Left lobe of liver (tissue), 2 donors: ENCODE measurements around the gene PDE6H. TPM values are rescaled to one million over a fixed set of nuclear protein-coding genes. Genes with fewer than 3 reads are reported as not detected.

ENCODE experiments used
- ATAC-seq: fragments of 200-7000 bp; cut with Tn5 transposase; one replicate; pipeline ENCODE4 v1.9.1; 2020; ENCODE audit warnings: mild to moderate bottlenecking, moderate library complexity
- DNase-seq: peaks from one replicate; pipeline ENCODE4 v3.0.0-alpha.2; 2020; ENCODE audit warnings: low spot score
- total RNA-seq: library from RNA; stranded (reverse); gene quantifications from one replicate; pipeline ENCODE4 v1.2.1, GENCODE V29; 2021
- donor health status: DM: no; HTN: no; CAD: no; lungs with moderate emphysema.
- donor health status: DM: no; HTN: yes; CAD: no.

PDE6H gene
- not detected for total RNA-seq

GRCh38 chr12:14972816-14973215 is at the start of gene PDE6H:
PDE6H (plus strand) TSS chr12:14973042; CDS start chr12:14978013, 4,971 bp downstream.
- ATAC-seq (no peak), DNase-seq (no peak)

- DNase-seq (no peak), ATAC-seq (no peak)
Measured at GRCh38 chr12:14923944-14924343, 48.9 kb upstream of the PDE6H start.

GRCh38 chr12:14924541-14924940 is 48.3 kb upstream of the PDE6H start:
- ATAC-seq (no peak), DNase-seq (no peak)

- DNase-seq (no peak), ATAC-seq (no peak)
Measured at GRCh38 chr12:14927267-14927666, 45.6 kb upstream of the PDE6H start.

GRCh38 chr12:14928931-14929330 is 43.9 kb upstream of the PDE6H start:
- no peak for DNase-seq
- ATAC-seq, result no peak

- DNase-seq (no peak), ATAC-seq (no peak)
Measured at GRCh38 chr12:14930299-14930698, 42.5 kb upstream of the PDE6H start.

DNA sequence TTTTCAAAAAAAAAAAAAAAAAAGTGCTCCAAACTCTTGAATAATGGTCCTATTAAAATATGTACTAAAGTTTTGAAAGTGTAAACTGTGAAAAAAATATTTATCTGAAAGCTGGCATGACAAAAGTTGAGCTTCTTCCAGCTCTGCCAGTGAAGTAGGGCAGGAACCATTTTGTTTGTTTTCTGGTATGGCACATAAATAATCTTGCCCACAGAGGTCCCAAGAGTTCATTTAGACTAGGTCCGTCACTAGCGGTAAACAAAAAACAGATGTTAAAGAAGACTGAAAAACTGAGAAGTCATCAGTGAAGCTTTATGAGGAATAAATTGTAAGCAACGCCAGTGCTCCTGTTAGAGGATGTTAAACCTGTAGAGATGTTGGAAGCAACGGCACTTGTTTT is 41.5 kb upstream of the PDE6H start:
- ATAC-seq (no peak), DNase-seq (no peak)

DNA sequence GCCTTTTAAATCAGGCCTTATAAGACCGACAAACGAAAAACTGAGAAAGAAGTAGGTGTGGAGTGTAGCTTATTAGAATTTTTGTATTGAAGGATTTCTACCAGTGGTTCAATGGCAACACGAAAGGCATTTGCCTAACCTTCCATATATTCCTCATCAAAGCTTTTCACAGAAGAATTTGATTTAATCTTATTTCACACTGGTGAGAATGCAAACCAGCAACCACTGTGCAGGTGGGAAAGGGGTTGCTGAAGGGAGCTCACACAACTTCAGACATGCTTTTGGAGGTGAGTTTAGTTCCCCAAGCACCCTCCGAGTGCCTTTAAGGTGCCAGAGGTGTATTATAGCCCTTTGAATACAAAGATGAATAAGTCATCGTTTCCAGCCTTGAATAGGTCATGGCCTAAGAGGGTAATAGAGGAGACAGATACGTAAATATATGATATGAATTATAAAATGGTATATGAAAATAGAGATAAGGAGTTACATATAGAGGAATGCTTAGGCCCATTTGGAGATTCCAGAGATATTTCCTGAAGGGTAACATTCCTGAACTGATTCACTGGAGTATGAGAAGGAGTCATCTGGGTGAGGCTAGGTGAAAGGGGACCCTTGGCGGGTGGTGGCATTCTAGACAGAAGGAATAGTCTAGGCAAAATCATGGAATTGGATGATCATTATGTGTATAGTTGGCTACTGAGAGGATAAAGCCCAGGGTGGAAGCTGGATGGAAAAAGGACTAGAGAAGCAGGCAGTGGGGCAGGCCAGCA is 40.9 kb upstream of the PDE6H start:
- DNase-seq (no peak), ATAC-seq (no peak)

DNA sequence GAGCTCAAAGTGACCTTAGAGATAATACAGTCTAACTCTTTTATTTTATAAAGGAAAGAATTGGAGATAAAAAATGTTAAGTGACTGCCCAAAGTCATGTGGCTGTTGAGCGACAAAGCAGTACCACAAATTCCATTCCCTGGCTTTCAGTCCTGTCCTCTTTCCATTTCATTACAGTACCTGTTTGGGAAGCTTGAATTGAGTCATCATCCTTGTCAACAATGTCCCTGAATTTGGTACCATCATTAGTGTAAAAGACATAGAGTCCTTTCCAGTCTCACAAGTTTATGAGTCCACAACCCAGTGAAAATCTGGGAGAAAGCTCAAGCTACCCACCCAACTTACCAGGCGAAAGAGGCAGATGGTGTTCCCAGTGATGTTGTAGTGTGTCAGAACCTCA is 38.3 kb upstream of the PDE6H start:
- DNase-seq, result no peak
- ATAC-seq, result no peak

DNA sequence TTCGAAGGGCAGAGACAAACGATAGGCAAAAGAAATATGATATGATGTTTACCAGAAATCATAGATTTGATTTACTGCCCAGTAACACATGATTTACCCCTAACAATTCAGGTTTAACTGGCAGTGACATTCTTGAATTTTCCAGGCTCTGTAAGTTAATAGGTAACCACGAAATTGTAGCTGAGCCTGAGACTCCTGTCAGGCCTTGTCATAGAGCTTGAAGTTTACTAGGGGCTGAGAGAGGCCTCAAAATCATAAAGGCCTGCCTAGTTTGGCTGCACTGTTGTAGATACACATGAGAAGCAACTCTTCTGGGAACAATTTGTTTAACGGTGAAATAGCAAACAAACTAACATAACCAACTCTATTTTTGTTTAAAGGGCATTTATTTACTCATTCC is 37.8 kb upstream of the PDE6H start:
- ATAC-seq (peak; percentile 93), DNase-seq (no peak)

DNA sequence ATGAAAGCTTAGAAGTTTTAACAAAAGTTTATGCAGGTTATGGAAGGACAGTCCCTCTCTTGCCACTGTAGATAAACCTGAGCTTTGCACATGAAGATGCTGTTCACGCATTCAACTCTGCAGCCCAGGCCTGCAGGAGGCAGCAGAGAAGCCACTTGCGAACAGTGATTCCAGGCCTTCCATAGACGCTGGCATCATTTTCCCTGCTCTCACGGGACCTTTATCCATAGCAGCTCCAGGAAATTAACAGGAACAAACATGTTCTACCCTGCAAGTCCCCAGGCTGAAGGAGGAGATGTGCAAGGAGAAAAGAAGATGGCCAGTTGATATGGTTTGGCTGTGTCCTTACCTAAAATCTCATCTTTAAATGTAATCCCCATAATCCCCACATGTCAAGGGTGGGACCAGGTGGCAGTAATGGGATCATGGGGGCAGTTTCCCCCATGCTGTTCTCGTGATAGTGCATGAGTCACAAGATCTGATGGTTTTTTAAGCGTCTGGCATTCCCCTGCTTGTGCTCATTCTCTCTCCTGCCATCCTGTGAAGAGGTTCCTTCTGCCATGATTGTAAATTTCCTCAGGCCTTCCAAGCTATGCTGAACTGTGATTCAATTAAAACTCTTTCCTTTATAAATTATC is 36.5 kb upstream of the PDE6H start:
- no peak for ATAC-seq

GRCh38 chr12:14937014-14937413 is 35.8 kb upstream of the PDE6H start:
- DNase-seq, result no peak
- ATAC-seq, result no peak

More for the DNA sequence above, 36.5 kb upstream of the PDE6H start:
- no peak for DNase-seq

- no peak for ATAC-seq
- DNase-seq, result no peak
Measured at GRCh38 chr12:14937689-14938088, 35.2 kb upstream of the PDE6H start.

DNA sequence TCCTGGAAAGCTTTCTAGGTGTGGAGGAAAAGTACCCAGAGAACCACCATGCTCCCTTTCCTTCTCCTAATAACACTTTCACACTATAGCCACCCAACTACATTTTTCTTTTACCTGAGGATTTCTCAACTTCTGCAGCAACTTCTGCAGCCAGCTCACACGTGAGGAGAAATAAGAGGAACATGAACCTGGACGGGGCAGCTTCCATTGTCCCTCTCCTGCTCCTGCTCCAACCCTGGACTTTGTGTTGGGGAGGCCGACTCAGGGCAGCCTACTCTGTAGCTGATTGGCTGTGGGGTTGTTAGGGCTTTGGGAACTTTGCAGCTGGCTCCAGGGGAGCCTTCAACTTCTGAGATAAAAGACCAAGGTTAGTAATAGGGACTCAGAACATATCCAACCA is 34.5 kb upstream of the PDE6H start, which contains the start of gene ERP27:
Gene ERP27, minus strand, starts transcription at position 237 of the 400 bp plus-strand sequence. Its CDS starts 29 bp downstream, at position 208.
- ATAC-seq, result no peak
- no peak for DNase-seq

DNA sequence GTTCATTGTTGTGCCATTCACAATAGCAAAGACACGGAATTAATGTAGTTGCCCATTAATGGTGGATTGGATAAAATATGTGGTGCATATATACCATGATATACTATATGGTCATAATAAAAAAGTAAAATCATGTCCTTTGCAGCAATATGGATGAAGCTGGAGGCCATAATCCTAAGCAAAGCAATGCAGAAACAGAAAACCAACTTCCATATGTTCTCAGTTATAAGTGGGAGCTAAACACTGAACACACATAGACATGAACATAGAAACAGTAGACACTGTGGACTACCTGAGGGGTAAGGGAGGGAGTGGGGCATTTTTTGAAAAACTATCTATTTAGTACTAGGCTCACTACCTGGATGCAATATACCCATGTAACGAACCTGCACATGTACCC is 31.5 kb upstream of the PDE6H start:
- DNase-seq (no peak), ATAC-seq (no peak)

GRCh38 chr12:14942196-14942931 is 30.5 kb upstream of the PDE6H start:
- DNase-seq, result no peak
- ATAC-seq, result no peak

- no peak for ATAC-seq
- DNase-seq, result no peak
Measured at GRCh38 chr12:14946162-14946561, 26.7 kb upstream of the PDE6H start.

DNA sequence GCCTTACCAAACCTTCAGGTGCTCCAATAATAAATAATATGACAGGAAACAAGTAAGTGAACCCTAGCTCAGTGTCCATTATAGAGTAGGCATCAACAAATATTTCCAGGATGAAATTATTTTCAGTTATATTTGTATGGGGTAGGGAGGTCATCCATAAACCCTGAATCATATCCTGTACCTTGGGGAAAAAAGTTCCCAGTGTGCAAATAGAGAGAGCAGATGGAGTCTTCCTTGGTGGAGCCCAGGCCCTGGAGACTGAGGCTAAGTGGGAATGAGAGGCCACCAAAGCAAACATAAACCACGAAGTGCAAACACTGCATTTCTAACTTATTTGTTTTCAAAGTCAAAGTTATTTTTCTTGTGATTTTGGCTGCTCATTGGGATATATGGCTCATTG is 26.0 kb upstream of the PDE6H start:
- no peak for ATAC-seq
- DNase-seq, result no peak

DNA sequence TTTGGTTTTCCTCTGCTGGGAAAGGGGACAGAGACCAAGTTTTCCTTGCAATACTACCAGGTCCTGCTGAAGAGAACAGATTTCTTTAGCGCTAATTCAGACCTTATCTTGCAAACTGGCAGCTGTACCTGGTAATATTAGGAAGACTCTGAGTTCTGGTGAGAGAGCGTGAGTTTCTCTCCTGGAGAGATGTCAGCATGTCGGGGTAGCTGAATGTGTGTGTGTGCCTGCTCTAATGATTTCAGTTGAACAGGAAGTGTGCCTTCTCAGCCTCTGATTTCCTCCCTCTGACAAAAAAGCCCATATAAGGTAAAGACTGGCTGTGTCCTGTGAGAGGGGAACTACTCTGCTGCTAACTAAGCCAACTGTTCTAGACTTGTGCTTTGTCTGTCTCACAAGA is 24.2 kb upstream of the PDE6H start:
- ATAC-seq (peak; percentile 83), DNase-seq (no peak)

DNA sequence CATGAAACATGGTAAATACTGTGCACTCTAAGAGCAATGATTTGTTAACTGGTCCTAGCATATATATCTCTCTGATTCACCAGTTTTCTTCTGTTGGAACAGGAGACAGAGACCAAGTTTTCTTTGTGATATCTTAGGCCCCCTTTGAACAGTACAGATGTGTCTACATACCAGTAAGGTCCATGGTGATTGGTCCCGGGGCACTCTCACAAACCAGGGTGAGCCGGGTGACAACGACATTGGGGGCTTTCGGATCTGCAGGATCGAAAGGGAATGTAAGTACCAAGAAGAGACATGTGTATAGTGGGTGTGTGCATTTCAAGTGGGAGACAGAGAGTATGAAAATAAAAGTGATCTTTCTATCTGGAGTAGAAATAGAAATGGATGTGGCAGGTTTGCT is 23.2 kb upstream of the PDE6H start:
- DNase-seq (no peak), ATAC-seq (no peak)

DNA sequence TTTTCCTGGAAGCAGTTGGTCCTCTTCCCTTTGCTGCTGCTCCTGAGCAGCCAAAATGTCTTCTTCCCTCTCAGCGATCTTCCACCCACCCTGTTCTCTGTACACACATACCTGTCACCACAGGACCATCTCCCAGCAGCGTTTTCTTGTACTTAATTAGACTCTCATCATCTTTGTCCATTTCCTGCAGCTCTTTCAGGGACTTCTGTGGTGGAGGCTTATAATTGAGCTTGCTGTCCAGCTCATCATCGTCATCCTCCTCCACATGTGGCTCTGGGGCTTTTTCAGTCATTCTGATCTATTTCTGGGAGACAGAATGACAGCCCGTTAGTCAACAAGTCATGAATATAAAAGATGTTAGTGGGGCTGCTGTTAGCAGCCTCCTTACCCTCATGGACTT is 22.4 kb upstream of the PDE6H start:
- DNase-seq, result no peak
- ATAC-seq, result no peak
